ENCODE data around the gene CLPTM1L. TPM values are rescaled to one million over a fixed set of nuclear protein-coding genes. Genes with fewer than 3 reads are reported as not detected.

Gene CLPTM1L
- total RNA-seq, 1 experiment from 2014 or later, result 127 TPM

- intact Hi-C loops (cut with micrococcal nuclease; ENCODE audit: unreplicated experiment), result no loop called here
- Mint-ChIP-seq H3K9me3 (ENCODE audit: low read depth, unreplicated experiment) (no peaks in the 10 kb centered on the region), H3K27ac (ENCODE audit: unreplicated experiment) (no peak overlapping the region), H3K4me1 (ENCODE audit: low read depth, unreplicated experiment) (no peaks in the 10 kb centered on the region), H3K4me3 (ENCODE audit: low read depth, unreplicated experiment) (peak overlapping the region; percentile 75), H3K36me3 (ENCODE audit: insufficient read depth, unreplicated experiment) (peaks cover 9% of the 10 kb centered on the region), H3K27me3 (ENCODE audit: unreplicated experiment) (peaks cover 61% of the 10 kb centered on the region)
- no TSS peak for BruUV-seq (replicated peaks)
- TF ChIP-seq, protein P1, sequence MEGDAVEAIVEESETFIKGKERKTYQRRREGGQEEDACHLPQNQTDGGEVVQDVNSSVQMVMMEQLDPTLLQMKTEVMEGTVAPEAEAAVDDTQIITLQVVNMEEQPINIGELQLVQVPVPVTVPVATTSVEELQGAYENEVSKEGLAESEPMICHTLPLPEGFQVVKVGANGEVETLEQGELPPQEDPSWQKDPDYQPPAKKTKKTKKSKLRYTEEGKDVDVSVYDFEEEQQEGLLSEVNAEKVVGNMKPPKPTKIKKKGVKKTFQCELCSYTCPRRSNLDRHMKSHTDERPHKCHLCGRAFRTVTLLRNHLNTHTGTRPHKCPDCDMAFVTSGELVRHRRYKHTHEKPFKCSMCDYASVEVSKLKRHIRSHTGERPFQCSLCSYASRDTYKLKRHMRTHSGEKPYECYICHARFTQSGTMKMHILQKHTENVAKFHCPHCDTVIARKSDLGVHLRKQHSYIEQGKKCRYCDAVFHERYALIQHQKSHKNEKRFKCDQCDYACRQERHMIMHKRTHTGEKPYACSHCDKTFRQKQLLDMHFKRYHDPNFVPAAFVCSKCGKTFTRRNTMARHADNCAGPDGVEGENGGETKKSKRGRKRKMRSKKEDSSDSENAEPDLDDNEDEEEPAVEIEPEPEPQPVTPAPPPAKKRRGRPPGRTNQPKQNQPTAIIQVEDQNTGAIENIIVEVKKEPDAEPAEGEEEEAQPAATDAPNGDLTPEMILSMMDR (IDR thresholded peaks at IDR 0.05; ENCODE audit: unreplicated experiment), result no peak
- peak; percentile 87 for DNase-seq
- CTCF ChIA-PET, result no interaction called here
These were observed 40.7 kb upstream of the CLPTM1L start for GRCh38 chr5:1385395-1386273.

GRCh38 chr5:1384521-1384920 is 39.6 kb upstream of the CLPTM1L start:
- no peak for DNase-seq
- TF ChIP-seq, protein P1 (IDR thresholded peaks at IDR 0.05; ENCODE audit: unreplicated experiment), result no peak
- Mint-ChIP-seq H3K27ac (ENCODE audit: unreplicated experiment) (no peak overlapping the region), H3K27me3 (ENCODE audit: unreplicated experiment) (peaks cover 58% of the 10 kb centered on the region), H3K4me3 (ENCODE audit: low read depth, unreplicated experiment) (no peak overlapping the region), H3K36me3 (ENCODE audit: insufficient read depth, unreplicated experiment) (peaks cover 9% of the 10 kb centered on the region), H3K4me1 (ENCODE audit: low read depth, unreplicated experiment) (no peaks in the 10 kb centered on the region), H3K9me3 (ENCODE audit: low read depth, unreplicated experiment) (no peaks in the 10 kb centered on the region)
- BruUV-seq (replicated peaks), result no TSS peak
- CTCF ChIA-PET, result interaction anchor here (0.5 kb wide), 1 partner anchor 237 kb away, joined by 5 read pairs; no protein-coding TSS in a partner anchor
- intact Hi-C loops (cut with micrococcal nuclease; ENCODE audit: unreplicated experiment), result no loop called here

- DNase-seq, result no peak
- intact Hi-C loops (cut with micrococcal nuclease; ENCODE audit: unreplicated experiment), result no loop called here
- peaks cover 9% of the 10 kb centered on the region for H3K36me3 Mint-ChIP-seq (ENCODE audit: insufficient read depth, unreplicated experiment)
- CTCF ChIA-PET, result no interaction called here
- BruUV-seq (replicated peaks), result no TSS peak
- H3K9me3 Mint-ChIP-seq (ENCODE audit: low read depth, unreplicated experiment), result no peaks in the 10 kb centered on the region
- H3K4me1 Mint-ChIP-seq (ENCODE audit: low read depth, unreplicated experiment), result no peaks in the 10 kb centered on the region
- H3K27me3 Mint-ChIP-seq (ENCODE audit: unreplicated experiment), result peaks cover 58% of the 10 kb centered on the region
- H3K4me3 Mint-ChIP-seq (ENCODE audit: low read depth, unreplicated experiment), result no peak overlapping the region
- H3K27ac Mint-ChIP-seq (ENCODE audit: unreplicated experiment), result no peak overlapping the region
- TF ChIP-seq, protein P1 (IDR thresholded peaks at IDR 0.05; ENCODE audit: unreplicated experiment), result no peak
These were observed 39.0 kb upstream of the CLPTM1L start for GRCh38 chr5:1383886-1384401.

DNA sequence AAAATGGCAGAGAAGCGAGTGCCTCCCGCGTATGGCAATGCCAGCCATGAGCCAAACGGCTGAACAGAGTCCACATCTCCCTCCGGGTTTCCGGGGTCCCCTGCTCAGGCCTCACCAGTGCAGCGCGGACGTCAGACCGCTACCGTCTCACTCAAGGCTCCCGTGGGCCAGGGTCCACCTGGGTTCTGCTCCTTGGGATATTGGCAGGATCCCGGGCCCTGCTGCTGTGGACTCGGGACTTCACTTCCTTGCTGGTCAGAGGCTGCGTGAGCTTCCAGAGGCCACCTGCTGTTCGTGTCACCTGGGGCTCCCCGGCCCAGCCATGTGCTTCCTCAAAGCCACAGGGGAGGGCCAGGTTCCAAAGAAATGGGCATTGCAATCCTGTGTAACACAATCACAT is 38.4 kb upstream of the CLPTM1L start:
- no TSS peak for BruUV-seq (replicated peaks)
- H3K4me1 Mint-ChIP-seq (ENCODE audit: low read depth, unreplicated experiment), result no peaks in the 10 kb centered on the region
- peaks cover 9% of the 10 kb centered on the region for H3K36me3 Mint-ChIP-seq (ENCODE audit: insufficient read depth, unreplicated experiment)
- no peak overlapping the region for H3K27ac Mint-ChIP-seq (ENCODE audit: unreplicated experiment)
- intact Hi-C loops (cut with micrococcal nuclease; ENCODE audit: unreplicated experiment), result no loop called here
- H3K4me3 Mint-ChIP-seq (ENCODE audit: low read depth, unreplicated experiment), result no peak overlapping the region
- H3K9me3 Mint-ChIP-seq (ENCODE audit: low read depth, unreplicated experiment), result no peaks in the 10 kb centered on the region
- TF ChIP-seq, protein P1 (IDR thresholded peaks at IDR 0.05; ENCODE audit: unreplicated experiment), result no peak
- no peak for DNase-seq
- CTCF ChIA-PET, result no interaction called here
- peaks cover 58% of the 10 kb centered on the region for H3K27me3 Mint-ChIP-seq (ENCODE audit: unreplicated experiment)

All from Calu3 (cell line).